GM10266 (cell line): ENCODE measurements around the gene TPRG1.

Experiments
- DNase-seq: peaks from one replicate; pipeline ENCODE4 v3.0.0; 2012; ENCODE audit errors: extremely low spot score
- CTCF ChIP-seq: IDR thresholded peaks from 2 replicates; pipeline ENCODE4 v1.5.1; 2012; ENCODE audit warnings: mild to moderate bottlenecking, low read depth; ENCODE audit not compliant: control insufficient read depth, insufficient read depth; ENCODE audit errors: missing control alignments

TPRG1 gene

GRCh38 chr3:189137416-189137815, 34.4 kb upstream of the TPRG1 start:
- TF ChIP-seq CTCF, result no peak
- no peak for DNase-seq

- DNase-seq, result no peak
- no peak for TF ChIP-seq CTCF
Measured at GRCh38 chr3:189138901-189139610, 32.7 kb upstream of the TPRG1 start.

GRCh38 chr3:189139611-189139940, 32.2 kb upstream of the TPRG1 start:
- no peak for TF ChIP-seq CTCF
- DNase-seq, result no peak

GRCh38 chr3:189142527-189142926, 29.2 kb upstream of the TPRG1 start:
- DNase-seq, result no peak
- TF ChIP-seq CTCF, result no peak

- DNase-seq, result no peak
- no peak for TF ChIP-seq CTCF
Measured at GRCh38 chr3:189143321-189143720, 28.4 kb upstream of the TPRG1 start.

- TF ChIP-seq CTCF, result no peak
- no peak for DNase-seq
Measured at GRCh38 chr3:189143771-189144170, 28.0 kb upstream of the TPRG1 start.

GRCh38 chr3:189144645-189145044, 27.1 kb upstream of the TPRG1 start:
- no peak for TF ChIP-seq CTCF
- no peak for DNase-seq
